Neuronal stem cell (in vitro differentiated cells): ENCODE results near the gene TNN.

ENCODE experiments used
- DNase-seq: peaks from one replicate; pipeline ENCODE4 v3.0.0-alpha.2; 2013; ENCODE audit warnings: low spot score
- H2AFZ ChIP-seq: one replicate; pipeline ENCODE4 v1.6.1; 2013; ENCODE audit warnings: mild to moderate bottlenecking, low read length, inconsistent platforms
- H2AK5ac ChIP-seq: 2 replicates; pipeline ENCODE4 v1.6.1; 2013; ENCODE audit warnings: low read depth, mild to moderate bottlenecking, inconsistent platforms, low read length, moderate library complexity, mixed read lengths
- H2BK120ac ChIP-seq: 2 replicates; pipeline ENCODE4 v1.6.1; 2013; ENCODE audit warnings: low read depth, mild to moderate bottlenecking, inconsistent platforms, low read length, moderate library complexity, mixed read lengths
- H2BK12ac ChIP-seq: one replicate; pipeline ENCODE4 v1.6.1; 2013; ENCODE audit warnings: low read length, inconsistent platforms
- H2BK15ac ChIP-seq: 2 replicates; pipeline ENCODE4 v1.6.1; 2013; ENCODE audit warnings: mild to moderate bottlenecking, low read length, inconsistent platforms, mixed read lengths
- H2BK5ac ChIP-seq: one replicate; pipeline ENCODE4 v1.6.1; 2013; ENCODE audit warnings: inconsistent platforms, mild to moderate bottlenecking, low read length, moderate library complexity
- H3K14ac ChIP-seq: one replicate; pipeline ENCODE4 v1.6.1; 2013; ENCODE audit warnings: low read length, inconsistent platforms
- H3K18ac ChIP-seq: 2 replicates; pipeline ENCODE4 v1.6.1; 2013; ENCODE audit warnings: low read length, inconsistent platforms
- H3K23ac ChIP-seq: 2 replicates; pipeline ENCODE4 v1.6.1; 2013; ENCODE audit warnings: low read depth, mild to moderate bottlenecking, mixed read lengths, low read length, inconsistent platforms; ENCODE audit not compliant: poor library complexity
- H3K27ac ChIP-seq: replicated peaks from 3 replicates; pipeline ENCODE4 v1.5.1; 2013; ENCODE audit warnings: low read length, inconsistent platforms
- H3K27me3 ChIP-seq, 3 experiments: 2 replicates each; pipeline ENCODE4 v1.6.1; 2013; ENCODE audit warnings: low read length in 3 of 3, mild to moderate bottlenecking in 2 of 3, inconsistent platforms in 1 of 3, low read depth in 1 of 3, mixed read lengths in 1 of 3, moderate library complexity in 1 of 3; ENCODE audit not compliant: control insufficient read depth in 3 of 3, insufficient read depth in 3 of 3
- H3K36me3 ChIP-seq, 2 donors: replicated peaks in 1 of 2; 2 replicates each; pipeline ENCODE4 v1.6.1; 2013; ENCODE audit warnings: low read length in 2 of 2; ENCODE audit not compliant: control insufficient read depth in 2 of 2, insufficient read depth in 2 of 2
- H3K4ac ChIP-seq: 2 replicates; pipeline ENCODE4 v1.6.1; 2013; ENCODE audit warnings: inconsistent platforms, mild to moderate bottlenecking, low read length, moderate library complexity
- H3K4me1 ChIP-seq, 2 donors: 1 replicate in 1 of 2; 2 replicates in 1 of 2; pipeline ENCODE4 v1.6.1; 2013; ENCODE audit warnings: low read length in 2 of 2, low read depth in 1 of 2; ENCODE audit not compliant: control insufficient read depth in 2 of 2, insufficient read depth in 1 of 2
- H3K4me2 ChIP-seq: one replicate; pipeline ENCODE4 v1.6.1; 2013; ENCODE audit warnings: mild to moderate bottlenecking, low read length, inconsistent platforms; ENCODE audit not compliant: insufficient read depth, poor library complexity, severe bottlenecking
- H3K4me3 ChIP-seq, 2 donors: 2 replicates each; pipeline ENCODE4 v1.5.1; 2013; ENCODE audit warnings: low read length in 2 of 2, mild to moderate bottlenecking in 2 of 2, inconsistent platforms in 1 of 2, moderate library complexity in 1 of 2
- H3K79me1 ChIP-seq: one replicate; pipeline ENCODE4 v1.6.1; 2013; ENCODE audit warnings: low read depth, mild to moderate bottlenecking, inconsistent platforms, low read length, moderate library complexity
- H3K9ac ChIP-seq: one replicate; pipeline ENCODE4 v1.6.1; 2013; ENCODE audit warnings: mild to moderate bottlenecking, low read depth, low read length, inconsistent platforms; ENCODE audit not compliant: poor library complexity
- H3K9me3 ChIP-seq, 2 donors: replicated peaks in 1 of 2; 2 replicates each; pipeline versions ENCODE3 to v1.6.1; 2013; ENCODE audit warnings: low read length in 2 of 2, mild to moderate bottlenecking in 2 of 2, inconsistent platforms in 1 of 2, low read depth in 1 of 2, mixed read lengths in 1 of 2, moderate library complexity in 1 of 2; ENCODE audit not compliant: control insufficient read depth in 2 of 2, insufficient read depth in 1 of 2
- H4K8ac ChIP-seq: one replicate; pipeline ENCODE4 v1.6.1; 2013; ENCODE audit warnings: low read depth, mild to moderate bottlenecking, inconsistent platforms, low read length, moderate library complexity
- H4K91ac ChIP-seq: one replicate; pipeline ENCODE4 v1.6.1; 2013; ENCODE audit warnings: low read length, low read depth, mild to moderate bottlenecking, inconsistent platforms; ENCODE audit not compliant: poor library complexity
- WGBS, 2 donors: extraction: QIAGEN DNeasy Blood & Tissue Kit; methylation state at CpG; one replicate each; pipeline ENCODE4 v1.1.7; 2013; ENCODE audit warnings: missing lambda C conversion rate in 2 of 2, mixed read lengths in 1 of 2; ENCODE audit not compliant: insufficient read length in 2 of 2, insufficient replicate concordance in 1 of 2; ENCODE audit errors: extremely low coverage in 2 of 2; 5-methylcytosine and 5-hydroxymethylcytosine counted together

TNN gene

DNA sequence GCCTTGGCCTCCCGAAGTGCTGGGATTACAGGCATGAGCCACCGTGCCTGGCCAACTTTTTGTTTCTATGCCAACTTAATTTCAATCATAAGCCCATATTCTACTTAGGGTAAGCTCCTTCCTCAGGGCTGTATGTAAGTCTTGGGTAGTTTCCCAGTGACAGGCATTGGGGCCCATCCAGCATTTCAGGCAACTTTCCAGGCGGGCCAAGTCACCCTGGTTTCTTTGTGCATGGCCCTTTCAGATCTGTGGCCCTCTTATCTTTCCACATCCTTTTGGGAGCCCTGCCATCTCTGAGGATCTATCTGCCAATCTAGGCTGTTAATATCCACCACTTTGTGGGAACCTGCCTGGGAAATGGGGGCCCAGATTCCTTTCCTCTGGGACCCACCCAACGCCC is 58.7 kb downstream of the TNN start:
- WGBS, 2 donors: no CpG with 5 or more reads among the region's 4 CpGs
- no peaks in the 10 kb centered on the region for H3K79me1 ChIP-seq
- no peaks in the 10 kb centered on the region for H3K36me3 ChIP-seq
- no peak overlapping the region for H2BK5ac ChIP-seq
- H2AK5ac ChIP-seq: no peak overlapping the region
- peaks cover 7% of the 10 kb centered on the region in 2 donors for H3K4me1 ChIP-seq
- H3K4ac ChIP-seq: no peak overlapping the region
- H3K27me3 ChIP-seq: peaks cover 0 to 8% (median 0%) of the 10 kb centered on the region in 3 experiments
- no peak overlapping the region for H3K14ac ChIP-seq
- H2BK120ac ChIP-seq: no peak overlapping the region
- no peak overlapping the region for H3K4me2 ChIP-seq
- H3K18ac ChIP-seq: no peak overlapping the region
- H3K27ac ChIP-seq: no peak overlapping the region
- no peak overlapping the region for H2BK12ac ChIP-seq
- no peak overlapping the region for H4K91ac ChIP-seq
- no peak overlapping the region for H3K23ac ChIP-seq
- H4K8ac ChIP-seq: no peak overlapping the region
- H3K9me3 ChIP-seq: no peaks in the 10 kb centered on the region
- no peak overlapping the region for H3K9ac ChIP-seq
- no peak for DNase-seq
- no peak overlapping the region for H2AFZ ChIP-seq
- no peak overlapping the region for H2BK15ac ChIP-seq
- H3K4me3 ChIP-seq: no peak overlapping the region

DNA sequence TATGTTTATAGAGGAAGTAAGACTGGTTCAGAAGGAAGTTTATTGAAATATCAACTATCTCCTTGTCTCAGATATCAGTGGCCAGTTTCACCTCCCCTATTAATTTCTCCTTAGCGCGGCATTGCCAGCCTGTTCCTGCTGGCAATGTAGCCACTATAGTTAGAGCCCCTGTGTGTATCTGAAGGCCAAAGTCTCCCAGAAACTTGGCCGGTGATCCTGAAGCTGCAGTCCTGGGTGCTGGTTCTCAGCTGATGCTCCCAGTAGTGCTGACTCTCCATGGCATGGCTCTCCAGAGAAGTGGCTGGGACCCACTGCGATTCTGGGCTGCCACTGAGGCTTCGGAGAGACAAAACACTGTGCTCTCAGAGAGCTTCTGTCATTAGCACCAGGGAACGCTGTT is 59.9 kb downstream of the TNN start:
- no peak overlapping the region for H3K4ac ChIP-seq

GRCh38 chr1:175128523-175128922 is 60.9 kb downstream of the TNN start:
- H4K91ac ChIP-seq: no peak overlapping the region
- H3K9me3 ChIP-seq: no peaks in the 10 kb centered on the region
- H3K4ac ChIP-seq: no peak overlapping the region
- no peak overlapping the region for H2AK5ac ChIP-seq
- no peaks in the 10 kb centered on the region for H3K79me1 ChIP-seq
- no peak for DNase-seq
- H2BK12ac ChIP-seq: no peak overlapping the region
- WGBS, 2 donors: no CpG with 5 or more reads among the region's 9 CpGs
- no peaks in the 10 kb centered on the region for H3K36me3 ChIP-seq
- no peak overlapping the region for H3K23ac ChIP-seq
- no peak overlapping the region for H2BK5ac ChIP-seq
- no peak overlapping the region for H3K27ac ChIP-seq
- H3K4me2 ChIP-seq: no peak overlapping the region
- H3K27me3 ChIP-seq: peaks cover 0 to 11% (median 0%) of the 10 kb centered on the region in 3 experiments
- H2BK120ac ChIP-seq: no peak overlapping the region
- no peak overlapping the region for H4K8ac ChIP-seq
- no peak overlapping the region for H3K18ac ChIP-seq
- no peak overlapping the region for H3K14ac ChIP-seq
- peaks cover 7% of the 10 kb centered on the region in 2 donors for H3K4me1 ChIP-seq
- no peak overlapping the region for H2BK15ac ChIP-seq
- H3K9ac ChIP-seq: no peak overlapping the region
- no peak overlapping the region for H3K4me3 ChIP-seq
- H2AFZ ChIP-seq: no peak overlapping the region

More for the DNA sequence above, 59.9 kb downstream of the TNN start:
- H3K36me3 ChIP-seq: no peaks in the 10 kb centered on the region
- WGBS, 2 donors: no CpG with 5 or more reads among the region's 6 CpGs
- H3K9me3 ChIP-seq: no peaks in the 10 kb centered on the region
- no peak overlapping the region for H3K9ac ChIP-seq
- no peak overlapping the region for H2AFZ ChIP-seq
- no peak overlapping the region for H2BK120ac ChIP-seq
- no peak overlapping the region for H3K14ac ChIP-seq
- peaks cover 7% of the 10 kb centered on the region in 2 donors for H3K4me1 ChIP-seq
- H3K4me3 ChIP-seq: no peak overlapping the region
- H2BK15ac ChIP-seq: no peak overlapping the region
- no peak overlapping the region for H4K8ac ChIP-seq
- H4K91ac ChIP-seq: no peak overlapping the region
- no peak overlapping the region for H3K18ac ChIP-seq
- no peak overlapping the region for H2BK5ac ChIP-seq
- no peak overlapping the region for H2AK5ac ChIP-seq
- no peak overlapping the region for H3K27ac ChIP-seq
- H3K23ac ChIP-seq: no peak overlapping the region
- H3K27me3 ChIP-seq: peaks cover 0 to 10% (median 0%) of the 10 kb centered on the region in 3 experiments
- no peak for DNase-seq
- no peak overlapping the region for H3K4me2 ChIP-seq
- no peak overlapping the region for H2BK12ac ChIP-seq
- H3K79me1 ChIP-seq: no peaks in the 10 kb centered on the region

DNA sequence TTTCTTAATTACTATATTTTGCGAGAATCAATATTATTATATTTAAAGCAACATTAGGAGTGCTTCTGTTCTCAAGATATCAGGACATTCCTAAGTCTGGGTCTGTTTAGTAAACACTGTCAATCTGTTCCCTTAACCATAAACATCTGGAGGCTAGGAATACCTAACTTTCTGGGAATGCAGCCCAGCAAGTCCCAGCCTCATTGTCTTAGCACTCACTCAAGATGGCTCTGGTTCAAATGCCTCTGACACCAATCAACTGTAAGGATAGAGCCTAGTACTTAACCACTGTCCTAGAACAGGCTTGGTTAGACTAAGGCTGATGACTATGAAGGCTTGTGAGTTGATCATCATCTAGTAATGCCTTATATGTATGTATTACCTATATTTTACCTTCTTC is 61.5 kb downstream of the TNN start:
- Histone ChIP-seq H3K18ac (no peak overlapping the region), H3K4me1 (peaks cover 7% of the 10 kb centered on the region in 2 donors), H3K79me1 (no peaks in the 10 kb centered on the region), H3K23ac (no peak overlapping the region), H3K9ac (no peak overlapping the region), H3K14ac (no peak overlapping the region), H3K36me3 (no peaks in the 10 kb centered on the region), H2BK15ac (no peak overlapping the region), H3K27me3 (peaks cover 0 to 13% (median 0%) of the 10 kb centered on the region in 3 experiments), H4K91ac (no peak overlapping the region), H3K27ac (no peak overlapping the region), H3K4me2 (no peak overlapping the region), H2BK12ac (no peak overlapping the region), H3K9me3 (no peaks in the 10 kb centered on the region), H2AK5ac (no peak overlapping the region), H4K8ac (no peak overlapping the region), H2AFZ (peak overlapping the region; percentile 72), H2BK5ac (no peak overlapping the region), H3K4ac (no peak overlapping the region), H2BK120ac (no peak overlapping the region), H3K4me3 (no peak overlapping the region)
- no CpG with 5 or more reads among the region's 1 CpG for WGBS, 2 donors
- no peak for DNase-seq
